A549 treated with GW870086 at 1 μM for 4 hours (cell line): Measurements from ENCODE around the gene ARFGAP3. TPM values are rescaled to one million over a fixed set of nuclear protein-coding genes. Genes with fewer than 3 reads are reported as not detected.

ENCODE experiments used
- total RNA-seq: library from RNA; stranded (reverse); fragments of 200-300 nt; extraction: Qiagen RNA extraction; gene quantifications from 5 replicates; pipeline ENCODE4 v1.2.3, GENCODE V29; 2022; ENCODE audit warnings: low read depth

The ARFGAP3 gene
- total RNA-seq: 19.0 to 24.4 TPM (median 22.3 TPM) in 5 replicates

GRCh38 chr22:42856865-42857704, at the start of gene ARFGAP3:
Gene ARFGAP3, minus strand, starts transcription at chr22:42857273. Its CDS starts 91 bp downstream, at chr22:42857182.

Other genes with a start within 250 kb of the ARFGAP3 start
- 35.5 to 41.8 TPM (median 39.1 TPM) in 5 replicates for gene POLDIP3, start 242.4 kb downstream of the ARFGAP3 start, total RNA-seq
- not detected in 5 replicates for gene ATP5MGL, start 216.7 kb downstream of the ARFGAP3 start, total RNA-seq
- 91.7 to 123 TPM (median 114 TPM) in 5 replicates for gene CYB5R3, start 207.9 kb downstream of the ARFGAP3 start, total RNA-seq
- 15.2 to 24.7 TPM (median 24.1 TPM) in 5 replicates for gene A4GALT, start 136.4 kb downstream of the ARFGAP3 start, total RNA-seq
- gene PACSIN2, start 157.9 kb upstream of the ARFGAP3 start, total RNA-seq: 114 to 142 TPM (median 135 TPM) in 5 replicates
- gene TTLL1, start 232.1 kb upstream of the ARFGAP3 start, total RNA-seq: 1.9 to 2.6 TPM (median 2.4 TPM) in 5 replicates